GM23248 (cell line): Measurements from ENCODE around the gene ROMO1. TPM values are rescaled to one million over a fixed set of nuclear protein-coding genes. Genes with fewer than 3 reads are reported as not detected.

ENCODE experiments used
- DNase-seq: peaks from one replicate; pipeline ENCODE4 v3.0.0-alpha.2; 2015
- H2AFZ ChIP-seq: fragments of 200-600 bp; sonication (generic); 2 replicates; pipeline ENCODE4 v1.6.1; 2016; ENCODE audit warnings: antibody characterized with exemption
- H3F3A ChIP-seq: fragments of 200-600 bp; sonication (generic); 2 replicates; pipeline ENCODE4 v1.6.1; 2016; ENCODE audit warnings: mild to moderate bottlenecking, antibody characterized with exemption, mixed run types; ENCODE audit not compliant: insufficient read depth
- H3K27ac ChIP-seq: fragments of 200-600 bp; sonication (generic); 2 replicates; pipeline ENCODE4 v1.5.1; 2016; ENCODE audit warnings: mild to moderate bottlenecking
- H3K27me3 ChIP-seq: fragments of 200-600 bp; sonication (generic); replicated peaks from 2 replicates; pipeline ENCODE4 v1.6.1; 2016; ENCODE audit warnings: mild to moderate bottlenecking; ENCODE audit not compliant: insufficient read depth
- H3K36me3 ChIP-seq: fragments of 200-600 bp; sonication (generic); 2 replicates; pipeline ENCODE4 v1.6.1; 2016; ENCODE audit warnings: low read depth, mild to moderate bottlenecking
- H3K4me1 ChIP-seq: fragments of 200-600 bp; sonication (generic); 2 replicates; pipeline ENCODE4 v1.6.1; 2016; ENCODE audit warnings: mild to moderate bottlenecking; ENCODE audit not compliant: insufficient read depth
- H3K4me2 ChIP-seq: fragments of 200-600 bp; sonication (generic); one replicate; pipeline ENCODE4 v1.6.1; 2016; ENCODE audit warnings: mild to moderate bottlenecking; ENCODE audit not compliant: unreplicated experiment
- H3K4me3 ChIP-seq: fragments of 200-600 bp; sonication (generic); 2 replicates; pipeline ENCODE4 v1.5.1; 2016; ENCODE audit warnings: mild to moderate bottlenecking
- H3K79me2 ChIP-seq: fragments of 200-600 bp; sonication (generic); 2 replicates; pipeline ENCODE4 v1.6.1; 2016; ENCODE audit warnings: mild to moderate bottlenecking; ENCODE audit not compliant: insufficient read depth
- H3K9ac ChIP-seq: fragments of 200-600 bp; sonication (generic); 2 replicates; pipeline ENCODE4 v1.6.1; 2016; ENCODE audit warnings: mild to moderate bottlenecking
- H3K9me2 ChIP-seq: fragments of 200-600 bp; sonication (generic); 2 replicates; pipeline ENCODE4 v1.6.1; 2016; ENCODE audit warnings: mixed run types, mild to moderate bottlenecking, moderate library complexity; ENCODE audit not compliant: insufficient read depth
- H3K9me3 ChIP-seq: fragments of 200-600 bp; sonication (generic); one replicate; pipeline ENCODE4 v1.6.1; 2017; ENCODE audit warnings: low read depth
- H4K20me1 ChIP-seq: fragments of 200-600 bp; sonication (generic); 2 replicates; pipeline ENCODE4 v1.6.0; 2016; ENCODE audit not compliant: insufficient read depth
- EZH2 ChIP-seq: fragments of 200-600 bp; sonication (generic); IDR thresholded peaks from 2 replicates; pipeline ENCODE4 v1.6.1; 2018; ENCODE audit warnings: antibody characterized with exemption, mild to moderate bottlenecking; ENCODE audit not compliant: insufficient read depth, poor library complexity, severe bottlenecking
- EZH2phosphoT487 ChIP-seq: fragments of 200-600 bp; sonication (generic); IDR thresholded peaks from 2 replicates; pipeline ENCODE4 v1.6.1; 2018; ENCODE audit warnings: antibody characterized with exemption, moderate library complexity, mild to moderate bottlenecking, low read depth; ENCODE audit not compliant: insufficient read depth
- WGBS, 2 experiments: methylation state at CpG; one replicate each; pipeline ENCODE4 v1.1.6; 2015 to 2017; ENCODE audit warnings: low lambda C conversion rate in 2 of 2, low coverage in 1 of 2; ENCODE audit errors: missing lambda C conversion rate in 2 of 2; 5-methylcytosine and 5-hydroxymethylcytosine counted together
- in situ Hi-C: fragments of 300-500 bp; cut with MboI; formaldehyde crosslinking; loops from 2 replicates; pipeline ENCODE4 v1.15.0; 2020
- polyA plus RNA-seq: library from polyadenylated mRNA; unstranded; fragments of >200 nt; fragmentation: Nextera tagmentation; extraction: Ambion mirVana; gene quantifications from 2 replicates; pipeline ENCODE4 v1.2.1, GENCODE V29; 2016
- total RNA-seq: library from RNA; depleted of rRNA; stranded (reverse); fragments of >200 nt; shearing (Covaris generic); gene quantifications from 2 replicates; pipeline ENCODE4 v1.2.3, GENCODE V29; 2014

ROMO1 gene
- total and polyA plus RNA-seq, 2 experiments from 2014 or later = 311 to 543 TPM

GRCh38 chr20:35737865-35738333 lies 38.7 kb downstream of the ROMO1 start:
- no peaks in the 10 kb centered on the region for H3K27me3 ChIP-seq
- H3K9ac ChIP-seq = 0 out of 2 replicates have a peak overlapping the region, but pooled peaks have one; percentile 98
- no peaks in the 10 kb centered on the region for H3K9me2 ChIP-seq
- H3K27ac ChIP-seq = peak overlapping the region; percentile 96; the same call in 1 of the 2 replicates
- H3F3A ChIP-seq = peaks cover 55% of the 10 kb centered on the region
- peaks cover 56% of the 10 kb centered on the region for H3K4me1 ChIP-seq
- DNase-seq = no peak
- TF ChIP-seq EZH2phosphoT487 (no peak), EZH2 (no peak)
- H3K9me3 ChIP-seq = no peaks in the 10 kb centered on the region
- H3K36me3 ChIP-seq = peaks cover 73% of the 10 kb centered on the region
- no peak overlapping the region for H2AFZ ChIP-seq
- H3K79me2 ChIP-seq = peaks cover 94% of the 10 kb centered on the region
- H3K4me3 ChIP-seq = peak overlapping the region; percentile 93
- H4K20me1 ChIP-seq = peaks cover 52% of the 10 kb centered on the region
- in situ Hi-C loops = no loop called here
- WGBS, 2 experiments = 91 to 96% methylated on average over 14 to 15 of the region's 15 CpGs
- H3K4me2 ChIP-seq = no peak overlapping the region

GRCh38 chr20:35738410-35739179 lies 39.4 kb downstream of the ROMO1 start:
- peak overlapping the region; percentile 96 for H3K27ac ChIP-seq
- no peak for DNase-seq
- H3K4me2 ChIP-seq = peak overlapping the region; percentile 97
- H3K79me2 ChIP-seq = peaks cover 94% of the 10 kb centered on the region
- WGBS, 2 experiments = 39 to 45% methylated on average over 4 of the region's 4 CpGs
- H2AFZ ChIP-seq = no peak overlapping the region
- H3K4me1 ChIP-seq = peaks cover 63% of the 10 kb centered on the region
- H3K4me3 ChIP-seq = peak overlapping the region; percentile 93
- H3K9ac ChIP-seq = peak overlapping the region; percentile 98
- peaks cover 61% of the 10 kb centered on the region for H3F3A ChIP-seq
- no peaks in the 10 kb centered on the region for H3K9me3 ChIP-seq
- H3K36me3 ChIP-seq = peaks cover 68% of the 10 kb centered on the region
- peaks cover 50% of the 10 kb centered on the region for H4K20me1 ChIP-seq
- no peaks in the 10 kb centered on the region for H3K27me3 ChIP-seq
- TF ChIP-seq EZH2 = no peak
- TF ChIP-seq EZH2phosphoT487 = no peak
- no peaks in the 10 kb centered on the region for H3K9me2 ChIP-seq
- in situ Hi-C loops = no loop called here

GRCh38 chr20:35739294-35740163 lies 40.3 kb downstream of the ROMO1 start:
- H3K9me3 ChIP-seq = no peaks in the 10 kb centered on the region
- H3K4me1 ChIP-seq = peaks cover 57% of the 10 kb centered on the region
- H3K4me2 ChIP-seq = peak overlapping the region; percentile 97
- no peak overlapping the region for H2AFZ ChIP-seq
- no peaks in the 10 kb centered on the region for H3K27me3 ChIP-seq
- H3F3A ChIP-seq = peaks cover 53% of the 10 kb centered on the region
- H3K36me3 ChIP-seq = peaks cover 58% of the 10 kb centered on the region
- H3K9ac ChIP-seq = peak overlapping the region; percentile 98
- H3K79me2 ChIP-seq = peaks cover 87% of the 10 kb centered on the region
- in situ Hi-C loops = no loop called here
- peak overlapping the region; percentile 96 for H3K27ac ChIP-seq
- peak overlapping the region; percentile 93 for H3K4me3 ChIP-seq
- H3K9me2 ChIP-seq = no peaks in the 10 kb centered on the region
- 53 to 59% methylated on average over 7 of the region's 7 CpGs for WGBS, 2 experiments
- TF ChIP-seq EZH2 (no peak), EZH2phosphoT487 (no peak)
- peak; percentile 82 for DNase-seq
- peaks cover 41% of the 10 kb centered on the region for H4K20me1 ChIP-seq

- in situ Hi-C loops = no loop called here
Observed at GRCh38 chr20:35741892-35742740, 42.9 kb downstream of the ROMO1 start, which contains the start of gene RBM39. Gene RBM39 (minus strand): TSS chr20:35742260. CDS start chr20:35740874, 1,386 bp downstream.

More at GRCh38 chr20:35741892-35742740, 42.9 kb downstream of the ROMO1 start, which contains the start of gene RBM39:
- peaks cover 33% of the 10 kb centered on the region for H3K36me3 ChIP-seq
- DNase-seq = peak; percentile 100
- peaks cover 24% of the 10 kb centered on the region for H4K20me1 ChIP-seq
- peak within 1 kb of the TSS; percentile 93 for H3K4me3 ChIP-seq
- H2AFZ ChIP-seq = peak within 1 kb of the TSS; percentile 62
- H3K27ac ChIP-seq = peak within 1 kb of the TSS; percentile 96
- 1% methylated on average over 59 to 66 of the region's 66 CpGs for WGBS, 2 experiments
- H3K27me3 ChIP-seq = no peaks in the 10 kb centered on the region
- H3K9ac ChIP-seq = peak within 1 kb of the TSS; percentile 99
- H3K9me3 ChIP-seq = no peaks in the 10 kb centered on the region
- peaks cover 61% of the 10 kb centered on the region for H3K79me2 ChIP-seq
- H3K9me2 ChIP-seq = no peaks in the 10 kb centered on the region
- no peak for TF ChIP-seq EZH2phosphoT487
- TF ChIP-seq EZH2 = no peak
- peaks cover 41% of the 10 kb centered on the region for H3F3A ChIP-seq
- peak within 1 kb of the TSS; percentile 97 for H3K4me2 ChIP-seq
- peaks cover 40% of the 10 kb centered on the region for H3K4me1 ChIP-seq
